ENCODE results near the gene GYS1. TPM values are rescaled to one million over a fixed set of nuclear protein-coding genes. Genes with fewer than 3 reads are reported as not detected.

Gene GYS1
- polyA plus RNA-seq, 1 donor from 2014 or later: 12.9 TPM

- peaks cover 5% of the 10 kb centered on the region for H3K36me3 ChIP-seq (ENCODE audit: insufficient read depth, low read length)
Observed at GRCh38 chr19:48966541-48967345, 26.4 kb downstream of the GYS1 start.

More at GRCh38 chr19:48966541-48967345, 26.4 kb downstream of the GYS1 start:
- peak overlapping the region; percentile 81 for H3K4me2 ChIP-seq (ENCODE audit: low read length)
- no peaks in the 10 kb centered on the region for H3K9me2 ChIP-seq (ENCODE audit: insufficient read depth, low read length)
- H3F3A ChIP-seq (ENCODE audit: insufficient read depth, low read length, poor library complexity, severe bottlenecking): no peaks in the 10 kb centered on the region
- H3K9me3 ChIP-seq (ENCODE audit: low read length): no peaks in the 10 kb centered on the region
- no peak overlapping the region for H2AFZ ChIP-seq (ENCODE audit: low read depth, low read length)
- TF ChIP-seq EZH2 (IDR thresholded peaks at IDR 0.05; ENCODE audit: borderline replicate concordance, insufficient read depth, low read length, poor library complexity, severe bottlenecking): no peak
- TF ChIP-seq EP300 (conservative IDR thresholded peaks at IDR 0.05; ENCODE audit: poor library complexity, severe bottlenecking): no peak
- TF ChIP-seq SMC3 (conservative IDR thresholded peaks at IDR 0.05; ENCODE audit: poor library complexity): no peak
- TF ChIP-seq REST (IDR thresholded peaks at IDR 0.05; ENCODE audit: borderline replicate concordance): no peak
- no peak for TF ChIP-seq CTCF (IDR thresholded peaks at IDR 0.05; ENCODE audit: poor library complexity, severe bottlenecking)
- TF ChIP-seq MXI1 (conservative IDR thresholded peaks at IDR 0.05; ENCODE audit: poor library complexity, severe bottlenecking): no peak
- no peak for TF ChIP-seq RAD21 (conservative IDR thresholded peaks at IDR 0.05)
- no peak for TF ChIP-seq POLR2AphosphoS5 (IDR thresholded peaks at IDR 0.05)
- TF ChIP-seq TAF1 (IDR thresholded peaks at IDR 0.05; ENCODE audit: low read depth): no peak
- H3K4me3 ChIP-seq (ENCODE audit: low read length): peak overlapping the region; percentile 80
- peak overlapping the region; percentile 89 for H3K9ac ChIP-seq (ENCODE audit: low read length)
- H3K27me3 ChIP-seq (ENCODE audit: insufficient read depth, low read depth, low read length): no peaks in the 10 kb centered on the region
- H3K27ac ChIP-seq (ENCODE audit: low read length): peak overlapping the region; percentile 81
- no peaks in the 10 kb centered on the region for H4K20me1 ChIP-seq (ENCODE audit: insufficient read depth)
- peaks cover 6% of the 10 kb centered on the region for H3K79me2 ChIP-seq (replicated peaks; ENCODE audit: insufficient read depth, low read length)
